HepG2 (cell line): Measurements from ENCODE around the gene ARGLU1. TPM values are rescaled to one million over a fixed set of nuclear protein-coding genes. Genes with fewer than 3 reads are reported as not detected.
A peak's percentile ranks its signal among the peaks of the same experiment; 100 is the strongest.

Experiments used
- DMAP1 ChIP-seq: IDR thresholded peaks from 2 replicates; pipeline ENCODE4 v1.6.1; 2016
- E2F2 ChIP-seq: sonication (generic); formaldehyde crosslinking; IDR thresholded peaks from 2 replicates; pipeline ENCODE4 v1.4.0; 2020; ENCODE audit warnings: missing genetic modification reagents, borderline replicate concordance
- ELF1 ChIP-seq: sonication (generic); formaldehyde crosslinking; IDR thresholded peaks from 2 replicates; pipeline ENCODE4 v1.4.0; 2020; ENCODE audit warnings: missing genetic modification reagents
- GABPA ChIP-seq, 2 experiments: IDR thresholded peaks; 2 replicates each; pipeline ENCODE4 v1.6.1; 2011 to 2016; ENCODE audit warnings: low read depth in 2 of 2, low read length in 1 of 2, missing biosample characterization in 1 of 2, missing genetic modification characterization in 1 of 2
- GMEB1 ChIP-seq: sonication (generic); formaldehyde crosslinking; IDR thresholded peaks from 2 replicates; pipeline ENCODE4 v1.5.1; 2020; ENCODE audit warnings: missing genetic modification reagents, mild to moderate bottlenecking, borderline replicate concordance
- JDP2 ChIP-seq: sonication (generic); formaldehyde crosslinking; IDR thresholded peaks from 2 replicates; pipeline ENCODE4 v1.8.1; 2022; ENCODE audit warnings: missing genetic modification reagents, borderline replicate concordance
- MXD1 ChIP-seq: sonication (generic); formaldehyde crosslinking; IDR thresholded peaks from 2 replicates; pipeline ENCODE4 v1.4.0; 2020; ENCODE audit warnings: mild to moderate bottlenecking, missing genetic modification reagents
- THAP8 ChIP-seq: sonication (generic); formaldehyde crosslinking; IDR thresholded peaks from 2 replicates; pipeline ENCODE4 v1.5.1; 2020; ENCODE audit warnings: missing genetic modification reagents, mild to moderate bottlenecking, borderline replicate concordance
- ZNF160 ChIP-seq: sonication (generic); formaldehyde crosslinking; IDR thresholded peaks from 2 replicates; pipeline ENCODE4 v1.8.0; 2022; ENCODE audit warnings: mild to moderate bottlenecking, inconsistent platforms, missing genetic modification reagents
- ZNF275 ChIP-seq: sonication (generic); formaldehyde crosslinking; IDR thresholded peaks from 2 replicates; pipeline ENCODE4 v1.8.0; 2022; ENCODE audit warnings: missing genetic modification reagents, mild to moderate bottlenecking, inconsistent platforms, borderline replicate concordance
- ZNF34 ChIP-seq: sonication (generic); formaldehyde crosslinking; IDR thresholded peaks from 2 replicates; pipeline ENCODE4 v1.4.0; 2020; ENCODE audit warnings: mild to moderate bottlenecking, missing genetic modification reagents, borderline replicate concordance
- ZNF558 ChIP-seq: sonication (generic); formaldehyde crosslinking; IDR thresholded peaks from 2 replicates; pipeline ENCODE4 v1.9.0; 2022; ENCODE audit warnings: mild to moderate bottlenecking, missing genetic modification reagents, borderline replicate concordance
- ZNF564 ChIP-seq: sonication (generic); formaldehyde crosslinking; IDR thresholded peaks from 2 replicates; pipeline ENCODE4 v1.8.1; 2023; ENCODE audit warnings: mild to moderate bottlenecking, missing genetic modification reagents
- ZNF816 ChIP-seq: sonication (generic); formaldehyde crosslinking; IDR thresholded peaks from 2 replicates; pipeline ENCODE4 v1.8.0; 2022; ENCODE audit warnings: missing genetic modification reagents, mild to moderate bottlenecking, borderline replicate concordance
- ZSCAN31 ChIP-seq: sonication (generic); formaldehyde crosslinking; IDR thresholded peaks from 2 replicates; pipeline ENCODE4 v1.5.0; 2020; ENCODE audit warnings: low read depth, mild to moderate bottlenecking, missing genetic modification reagents
- polyA plus RNA-seq, 8 experiments: library from polyadenylated mRNA; depleted of rRNA in 3 of 8; stranded (reverse) in 7 of 8; unstranded in 1 of 8; fragments of >200 nt; fragmentation: Illumina TruSeq in 4 of 8; extraction: Trizol in 4 of 8; gene quantifications; 2 replicates each; pipeline versions ENCODE4 v1.2.1 to v1.2.3, GENCODE V29; 2011 to 2016; ENCODE audit warnings: low read depth in 4 of 8, missing spikeins in 1 of 8, mixed read lengths in 1 of 8; ENCODE audit not compliant: insufficient read depth in 1 of 8
- total RNA-seq, 5 experiments: library from RNA; depleted of rRNA; stranded (reverse); fragments of >200 nt; fragmentation: Illumina TruSeq; extraction: Trizol; gene quantifications; 2 replicates each; pipeline ENCODE4 v1.2.3, GENCODE V29; 2016; ENCODE audit warnings: low read depth in 1 of 5
- TF ChIP-seq, protein P1 (sequence below): sonication (generic); formaldehyde crosslinking; IDR thresholded peaks from 2 replicates; pipeline ENCODE4 v1.4.0; 2020; ENCODE audit warnings: missing genetic modification reagents
- TF ChIP-seq, protein P2 (sequence below): IDR thresholded peaks from 2 replicates; pipeline ENCODE4 v1.6.1; 2016; ENCODE audit warnings: missing genetic modification reagents, missing compliant biosample characterization

ARGLU1 gene
- total and polyA plus RNA-seq, 2 of the 13 experiments (the other 11 are each of a cell fraction or from before 2014, with no cell fraction given), result 47.1 to 70.6 TPM

GRCh38 chr13:106535552-106536243 lies 32.2 kb downstream of the ARGLU1 start, which contains the start of gene EFNB2 (continued):
- TF ChIP-seq, protein P1, sequence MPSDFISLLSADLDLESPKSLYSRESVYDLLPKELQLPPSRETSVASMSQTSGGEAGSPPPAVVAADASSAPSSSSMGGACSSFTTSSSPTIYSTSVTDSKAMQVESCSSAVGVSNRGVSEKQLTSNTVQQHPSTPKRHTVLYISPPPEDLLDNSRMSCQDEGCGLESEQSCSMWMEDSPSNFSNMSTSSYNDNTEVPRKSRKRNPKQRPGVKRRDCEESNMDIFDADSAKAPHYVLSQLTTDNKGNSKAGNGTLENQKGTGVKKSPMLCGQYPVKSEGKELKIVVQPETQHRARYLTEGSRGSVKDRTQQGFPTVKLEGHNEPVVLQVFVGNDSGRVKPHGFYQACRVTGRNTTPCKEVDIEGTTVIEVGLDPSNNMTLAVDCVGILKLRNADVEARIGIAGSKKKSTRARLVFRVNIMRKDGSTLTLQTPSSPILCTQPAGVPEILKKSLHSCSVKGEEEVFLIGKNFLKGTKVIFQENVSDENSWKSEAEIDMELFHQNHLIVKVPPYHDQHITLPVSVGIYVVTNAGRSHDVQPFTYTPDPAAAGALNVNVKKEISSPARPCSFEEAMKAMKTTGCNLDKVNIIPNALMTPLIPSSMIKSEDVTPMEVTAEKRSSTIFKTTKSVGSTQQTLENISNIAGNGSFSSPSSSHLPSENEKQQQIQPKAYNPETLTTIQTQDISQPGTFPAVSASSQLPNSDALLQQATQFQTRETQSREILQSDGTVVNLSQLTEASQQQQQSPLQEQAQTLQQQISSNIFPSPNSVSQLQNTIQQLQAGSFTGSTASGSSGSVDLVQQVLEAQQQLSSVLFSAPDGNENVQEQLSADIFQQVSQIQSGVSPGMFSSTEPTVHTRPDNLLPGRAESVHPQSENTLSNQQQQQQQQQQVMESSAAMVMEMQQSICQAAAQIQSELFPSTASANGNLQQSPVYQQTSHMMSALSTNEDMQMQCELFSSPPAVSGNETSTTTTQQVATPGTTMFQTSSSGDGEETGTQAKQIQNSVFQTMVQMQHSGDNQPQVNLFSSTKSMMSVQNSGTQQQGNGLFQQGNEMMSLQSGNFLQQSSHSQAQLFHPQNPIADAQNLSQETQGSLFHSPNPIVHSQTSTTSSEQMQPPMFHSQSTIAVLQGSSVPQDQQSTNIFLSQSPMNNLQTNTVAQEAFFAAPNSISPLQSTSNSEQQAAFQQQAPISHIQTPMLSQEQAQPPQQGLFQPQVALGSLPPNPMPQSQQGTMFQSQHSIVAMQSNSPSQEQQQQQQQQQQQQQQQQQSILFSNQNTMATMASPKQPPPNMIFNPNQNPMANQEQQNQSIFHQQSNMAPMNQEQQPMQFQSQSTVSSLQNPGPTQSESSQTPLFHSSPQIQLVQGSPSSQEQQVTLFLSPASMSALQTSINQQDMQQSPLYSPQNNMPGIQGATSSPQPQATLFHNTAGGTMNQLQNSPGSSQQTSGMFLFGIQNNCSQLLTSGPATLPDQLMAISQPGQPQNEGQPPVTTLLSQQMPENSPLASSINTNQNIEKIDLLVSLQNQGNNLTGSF (CRISPR knock-in tag), result peak; percentile 58; the same call in 1 of the 2 replicates
- TF ChIP-seq MXD1 (CRISPR knock-in tag) (peak; percentile 21; the same call in 1 of the 2 replicates), ZNF816 (CRISPR knock-in tag) (no peak), DMAP1 (CRISPR knock-in tag) (peak; percentile 21; the same call in 1 of the 2 replicates), E2F2 (no peak), THAP8 (CRISPR knock-in tag) (no peak), ZNF558 (CRISPR knock-in tag) (peak; percentile 64; the same call in 1 of the 2 replicates), GABPA (IDR thresholded peaks at IDR 0.05; ENCODE audit: low read depth, low read length) (no peak), GABPA (CRISPR knock-in tag; IDR thresholded peaks at IDR 0.05; ENCODE audit: low read depth) (no peak), ZNF275 (CRISPR knock-in tag) (no peak), ZNF564 (no peak), ZNF160 (CRISPR knock-in tag) (no peak), ZNF34 (CRISPR knock-in tag) (no peak), GMEB1 (no peak), JDP2 (CRISPR knock-in tag) (no peak), ZSCAN31 (CRISPR knock-in tag) (peak; percentile 36; the same call in 1 of the 2 replicates), ELF1 (no peak)
- TF ChIP-seq, protein P2, sequence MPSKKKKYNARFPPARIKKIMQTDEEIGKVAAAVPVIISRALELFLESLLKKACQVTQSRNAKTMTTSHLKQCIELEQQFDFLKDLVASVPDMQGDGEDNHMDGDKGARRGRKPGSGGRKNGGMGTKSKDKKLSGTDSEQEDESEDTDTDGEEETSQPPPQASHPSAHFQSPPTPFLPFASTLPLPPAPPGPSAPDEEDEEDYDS, result peak; percentile 30; the same call in 1 of the 2 replicates
